Daoy (cell line): Measurements from ENCODE around the gene ARGFX. TPM values are rescaled to one million over a fixed set of nuclear protein-coding genes. Genes with fewer than 3 reads are reported as not detected.
"Not testable (repeated sequence)": the region's sequence is repeated elsewhere in the genome, so short reads cannot be mapped to it uniquely, and the experiment has no call there.

Experiments used
- DNase-seq: peaks from one replicate; pipeline ENCODE4 v3.0.0-alpha.2; 2015; ENCODE audit warnings: low read depth
- total RNA-seq: library from RNA; depleted of rRNA; stranded (reverse); fragments of >200 nt; shearing (Covaris generic); gene quantifications from 2 replicates; pipeline ENCODE4 v1.2.3, GENCODE V29; 2014; rRNA removed

ARGFX gene
- total RNA-seq, 1 experiment from 2014 or later: not detected

- DNase-seq: not testable (repeated sequence)
These were observed 32.2 kb downstream of the ARGFX start for GRCh38 chr3:121599900-121600299.

GRCh38 chr3:121601212-121601812, 33.6 kb downstream of the ARGFX start:
- no peak for DNase-seq

- DNase-seq: no peak
These were observed 37.0 kb downstream of the ARGFX start for GRCh38 chr3:121604759-121605158.

GRCh38 chr3:121606106-121606505, 38.4 kb downstream of the ARGFX start:
- no peak for DNase-seq

Other genes starting within 250 kb of the ARGFX start
- 9.5 and 13.2 TPM in 2 replicates for gene POLQ, start 22.0 kb upstream of the ARGFX start, total RNA-seq
- not detected in 2 replicates for gene FBXO40, start 25.4 kb downstream of the ARGFX start, total RNA-seq
- 0.68 and 1.3 TPM in 2 replicates for gene HCLS1, start 93.0 kb downstream of the ARGFX start, total RNA-seq
- 20.7 and 21.1 TPM in 2 replicates for gene GOLGB1, start 181.8 kb downstream of the ARGFX start, total RNA-seq